GM19025 (cell line): ENCODE results near the gene PLEKHG3.
"Not testable (repeated sequence)": the region's sequence is repeated elsewhere in the genome, so short reads cannot be mapped to it uniquely, and the experiment has no call there.

Experiments
- ATAC-seq: cut with Tn5 transposase; IDR thresholded peaks from one replicate; pipeline ENCODE4 v1.9.1; 2021; ENCODE audit warnings: mild to moderate bottlenecking, low read depth, moderate library complexity; ENCODE audit not compliant: unreplicated experiment

The PLEKHG3 gene

GRCh38 chr14:64685371-64686281 lies 18.6 kb upstream of the PLEKHG3 start:
- ATAC-seq, result no peak

- no peak for ATAC-seq
Measured at GRCh38 chr14:64686282-64686615, 18.0 kb upstream of the PLEKHG3 start.

- no peak for ATAC-seq
Measured at GRCh38 chr14:64688031-64688430, 16.2 kb upstream of the PLEKHG3 start.

GRCh38 chr14:64688811-64689281 lies 15.4 kb upstream of the PLEKHG3 start:
- ATAC-seq, result no peak

GRCh38 chr14:64689289-64689688 lies 14.9 kb upstream of the PLEKHG3 start:
- no peak for ATAC-seq

GRCh38 chr14:64690607-64691006 lies 13.6 kb upstream of the PLEKHG3 start:
- ATAC-seq, result not testable (repeated sequence)

- no peak for ATAC-seq
Measured at GRCh38 chr14:64691376-64691775, 12.8 kb upstream of the PLEKHG3 start.

GRCh38 chr14:64692189-64692985 lies 11.8 kb upstream of the PLEKHG3 start:
- ATAC-seq, result no peak

- no peak for ATAC-seq
Measured at GRCh38 chr14:64692986-64693809, 11.0 kb upstream of the PLEKHG3 start.

- no peak for ATAC-seq
Measured at GRCh38 chr14:64693810-64694165, 10.4 kb upstream of the PLEKHG3 start.

GRCh38 chr14:64695071-64695470 lies 9.2 kb upstream of the PLEKHG3 start:
- no peak for ATAC-seq

- ATAC-seq, result no peak
Measured at GRCh38 chr14:64696355-64696857, 7.8 kb upstream of the PLEKHG3 start.

GRCh38 chr14:64698903-64699302 lies 5.3 kb upstream of the PLEKHG3 start:
- ATAC-seq, result no peak

GRCh38 chr14:64700290-64700689 lies 3.9 kb upstream of the PLEKHG3 start:
- no peak for ATAC-seq

- ATAC-seq, result no peak
Measured at GRCh38 chr14:64700894-64701293, 3.3 kb upstream of the PLEKHG3 start.

GRCh38 chr14:64701660-64702059 lies 2.6 kb upstream of the PLEKHG3 start:
- no peak for ATAC-seq

GRCh38 chr14:64702493-64703394 lies 1.5 kb upstream of the PLEKHG3 start:
- ATAC-seq, result no peak

- ATAC-seq, result no peak
Measured at GRCh38 chr14:64703395-64704142, 655 bp upstream of the PLEKHG3 start.
